Astrocyte (in vitro differentiated cells and primary cell): ENCODE measurements around the gene NLGN3. TPM values are rescaled to one million over a fixed set of nuclear protein-coding genes. Genes with fewer than 3 reads are reported as not detected.

ENCODE experiments used
- DNase-seq: peaks from one replicate; pipeline ENCODE4 v3.0.0-alpha.2; 2010; ENCODE audit warnings: low read depth
- FAIRE-seq: peaks from 2 replicates; lab custom pipeline; 2011; peaks lifted over from hg19 to GRCh38; lab: Jason Lieb, UNC
- H2AFZ ChIP-seq: 2 replicates; pipeline ENCODE4 v1.6.0; 2012; ENCODE audit warnings: low read depth, low read length, inconsistent platforms
- H3K27ac ChIP-seq: 2 replicates; pipeline ENCODE4 v1.5.1; 2011; ENCODE audit warnings: low read depth, low read length, inconsistent platforms
- H3K27me3 ChIP-seq: 2 replicates; pipeline ENCODE4 v1.6.0; 2011; ENCODE audit warnings: low read length, inconsistent platforms; ENCODE audit not compliant: insufficient read depth
- H3K36me3 ChIP-seq: 2 replicates; pipeline ENCODE4 v1.5.1; 2011; ENCODE audit warnings: low read length, inconsistent platforms; ENCODE audit not compliant: insufficient read depth
- H3K4me1 ChIP-seq: 2 replicates; pipeline ENCODE4 v1.5.1; 2011; ENCODE audit warnings: low read length, inconsistent platforms; ENCODE audit not compliant: insufficient read depth
- H3K4me2 ChIP-seq: 2 replicates; pipeline ENCODE4 v1.6.0; 2012; ENCODE audit warnings: low read length, inconsistent platforms
- H3K4me3 ChIP-seq: 2 replicates; pipeline ENCODE4 v1.5.1; 2011; ENCODE audit warnings: low read depth, mild to moderate bottlenecking, low read length, inconsistent platforms; ENCODE audit not compliant: insufficient read depth
- H3K79me2 ChIP-seq: 2 replicates; pipeline ENCODE4 v1.6.0; 2012; ENCODE audit warnings: mild to moderate bottlenecking, low read length, inconsistent platforms; ENCODE audit not compliant: insufficient read depth
- H3K9ac ChIP-seq: 2 replicates; pipeline ENCODE4 v1.6.0; 2012; ENCODE audit warnings: mild to moderate bottlenecking, low read length, inconsistent platforms
- H3K9me3 ChIP-seq: 2 replicates; pipeline ENCODE4 v1.5.1; 2012; ENCODE audit warnings: low read depth, mild to moderate bottlenecking, low read length, inconsistent platforms; ENCODE audit not compliant: insufficient read depth
- H4K20me1 ChIP-seq: 2 replicates; pipeline ENCODE4 v1.6.0; 2012; ENCODE audit warnings: low read length, inconsistent platforms; ENCODE audit not compliant: insufficient read depth
- H3K27ac Mint-ChIP-seq: one replicate; pipeline ENCODE4 v1.8.0; 2021; ENCODE audit warnings: mild to moderate bottlenecking, mixed read lengths; ENCODE audit not compliant: unreplicated experiment
- H3K27me3 Mint-ChIP-seq: one replicate; pipeline ENCODE4 v1.8.0; 2021; ENCODE audit warnings: low read depth, mixed read lengths; ENCODE audit not compliant: unreplicated experiment
- H3K36me3 Mint-ChIP-seq: one replicate; pipeline ENCODE4 v1.8.0; 2021; ENCODE audit warnings: low read depth, mixed read lengths; ENCODE audit not compliant: unreplicated experiment
- H3K4me1 Mint-ChIP-seq: one replicate; pipeline ENCODE4 v1.8.0; 2021; ENCODE audit warnings: low read depth, mixed read lengths; ENCODE audit not compliant: unreplicated experiment
- H3K4me3 Mint-ChIP-seq: one replicate; pipeline ENCODE4 v1.8.0; 2021; ENCODE audit warnings: mild to moderate bottlenecking, moderate library complexity, mixed read lengths; ENCODE audit not compliant: unreplicated experiment
- H3K9me3 Mint-ChIP-seq: one replicate; pipeline ENCODE4 v1.8.0; 2021; ENCODE audit warnings: mild to moderate bottlenecking, mixed read lengths; ENCODE audit not compliant: unreplicated experiment
- EZH2 ChIP-seq: IDR thresholded peaks from 2 replicates; pipeline ENCODE4 v1.6.1; 2012; ENCODE audit warnings: mild to moderate bottlenecking, low read length, inconsistent platforms; ENCODE audit not compliant: insufficient read depth
- total RNA-seq: library from RNA; stranded (reverse); gene quantifications from 2 replicates; pipeline ENCODE4 v1.2.1, GENCODE V29; 2021
- TF ChIP-seq, protein P1 (sequence below): IDR thresholded peaks from 2 replicates; pipeline ENCODE4 v1.5.1; 2011; ENCODE audit warnings: low read depth, mild to moderate bottlenecking, inconsistent platforms, low read length, moderate library complexity; ENCODE audit not compliant: insufficient read depth

The NLGN3 gene
- total RNA-seq, 1 donor from 2014 or later, result 0.93 TPM

DNA sequence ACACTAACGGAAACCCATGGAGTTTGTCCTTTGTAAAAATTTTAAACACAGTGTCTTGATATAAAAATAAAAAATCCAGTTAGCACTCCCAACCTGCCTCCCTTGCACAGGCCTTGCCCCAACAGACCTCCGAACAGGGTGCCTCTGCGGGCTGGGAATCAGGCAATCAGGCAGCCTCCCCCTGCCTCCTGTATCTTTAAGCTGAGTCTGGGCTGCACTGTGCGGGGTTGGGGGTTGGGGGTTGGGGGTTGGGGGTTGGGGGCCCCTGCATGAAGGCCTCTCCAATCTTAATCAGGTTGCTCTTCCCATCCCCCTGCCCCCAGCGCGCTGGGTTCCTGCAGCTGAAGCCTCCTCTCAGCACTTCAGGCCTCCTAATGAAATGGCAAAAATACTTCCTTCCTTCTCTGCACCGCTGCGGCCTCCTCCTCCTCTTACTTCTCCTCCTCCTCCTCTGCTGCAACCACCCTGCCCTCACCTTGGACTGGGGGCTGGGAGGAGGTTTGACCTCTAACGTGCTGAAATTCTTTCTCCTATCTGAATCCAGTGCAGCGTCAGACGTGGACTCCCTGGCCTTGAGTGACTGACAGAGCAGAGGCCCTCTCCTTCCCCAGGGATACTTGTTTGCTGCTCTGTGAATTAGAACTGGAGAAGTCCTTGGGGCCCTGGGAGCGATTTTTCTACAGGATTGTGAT is 26.6 kb downstream of the NLGN3 start:
- Histone ChIP-seq H3K4me3 (no peak overlapping the region), H3K9me3 (no peaks in the 10 kb centered on the region), H3K9ac (no peak overlapping the region), H3K27me3 (no peaks in the 10 kb centered on the region), H3K79me2 (no peaks in the 10 kb centered on the region), H4K20me1 (no peaks in the 10 kb centered on the region), H3K36me3 (no peaks in the 10 kb centered on the region), H3K4me1 (no peaks in the 10 kb centered on the region), H3K4me2 (no peak overlapping the region), H2AFZ (no peak overlapping the region), H3K27ac (no peak overlapping the region)
- Mint-ChIP-seq H3K4me1 (peaks cover 2% of the 10 kb centered on the region), H3K27me3 (no peaks in the 10 kb centered on the region), H3K9me3 (no peaks in the 10 kb centered on the region), H3K36me3 (no peaks in the 10 kb centered on the region), H3K27ac (peak overlapping the region; percentile 53), H3K4me3 (no peak overlapping the region)
- FAIRE-seq, result no peak
- DNase-seq, result no peak
- TF ChIP-seq, protein P1, sequence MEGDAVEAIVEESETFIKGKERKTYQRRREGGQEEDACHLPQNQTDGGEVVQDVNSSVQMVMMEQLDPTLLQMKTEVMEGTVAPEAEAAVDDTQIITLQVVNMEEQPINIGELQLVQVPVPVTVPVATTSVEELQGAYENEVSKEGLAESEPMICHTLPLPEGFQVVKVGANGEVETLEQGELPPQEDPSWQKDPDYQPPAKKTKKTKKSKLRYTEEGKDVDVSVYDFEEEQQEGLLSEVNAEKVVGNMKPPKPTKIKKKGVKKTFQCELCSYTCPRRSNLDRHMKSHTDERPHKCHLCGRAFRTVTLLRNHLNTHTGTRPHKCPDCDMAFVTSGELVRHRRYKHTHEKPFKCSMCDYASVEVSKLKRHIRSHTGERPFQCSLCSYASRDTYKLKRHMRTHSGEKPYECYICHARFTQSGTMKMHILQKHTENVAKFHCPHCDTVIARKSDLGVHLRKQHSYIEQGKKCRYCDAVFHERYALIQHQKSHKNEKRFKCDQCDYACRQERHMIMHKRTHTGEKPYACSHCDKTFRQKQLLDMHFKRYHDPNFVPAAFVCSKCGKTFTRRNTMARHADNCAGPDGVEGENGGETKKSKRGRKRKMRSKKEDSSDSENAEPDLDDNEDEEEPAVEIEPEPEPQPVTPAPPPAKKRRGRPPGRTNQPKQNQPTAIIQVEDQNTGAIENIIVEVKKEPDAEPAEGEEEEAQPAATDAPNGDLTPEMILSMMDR, result no peak
- TF ChIP-seq EZH2, result no peak

DNA sequence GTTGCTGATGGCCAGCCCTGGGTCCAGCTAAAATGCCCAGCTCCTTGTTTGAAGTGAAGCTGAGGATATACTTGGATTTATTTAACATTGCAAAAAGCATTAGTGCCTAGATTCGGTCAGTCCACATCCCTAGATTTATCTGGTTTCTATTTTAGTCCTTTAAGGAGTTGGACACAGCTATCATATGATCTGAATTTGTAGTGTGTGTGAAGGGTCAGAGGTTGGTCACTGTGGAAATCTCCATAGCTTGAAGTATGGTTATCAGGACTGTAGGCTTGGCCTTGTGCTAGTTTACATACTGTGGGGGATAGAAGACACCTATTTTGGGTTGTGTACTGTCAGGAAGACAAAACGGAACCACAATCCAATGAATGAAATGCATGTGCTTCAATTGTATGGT is 28.8 kb downstream of the NLGN3 start:
- H3K4me3 Mint-ChIP-seq, result no peak overlapping the region
- H3K27ac Mint-ChIP-seq, result no peak overlapping the region
- H3K79me2 ChIP-seq, result no peaks in the 10 kb centered on the region
- no peaks in the 10 kb centered on the region for H3K4me1 ChIP-seq
- H3K9me3 Mint-ChIP-seq, result no peaks in the 10 kb centered on the region
- H4K20me1 ChIP-seq, result no peaks in the 10 kb centered on the region
- DNase-seq (no peak), FAIRE-seq (no peak)
- H3K9me3 ChIP-seq, result no peaks in the 10 kb centered on the region
- H3K36me3 Mint-ChIP-seq, result no peaks in the 10 kb centered on the region
- H3K9ac ChIP-seq, result no peak overlapping the region
- H3K27me3 Mint-ChIP-seq, result no peaks in the 10 kb centered on the region
- peaks cover 15% of the 10 kb centered on the region for H3K4me1 Mint-ChIP-seq
- TF ChIP-seq EZH2, result no peak
- TF ChIP-seq, protein P1, result no peak
- no peak overlapping the region for H2AFZ ChIP-seq
- H3K4me3 ChIP-seq, result no peak overlapping the region
- H3K4me2 ChIP-seq, result no peak overlapping the region
- H3K36me3 ChIP-seq, result no peaks in the 10 kb centered on the region
- no peak overlapping the region for H3K27ac ChIP-seq
- H3K27me3 ChIP-seq, result no peaks in the 10 kb centered on the region

DNA sequence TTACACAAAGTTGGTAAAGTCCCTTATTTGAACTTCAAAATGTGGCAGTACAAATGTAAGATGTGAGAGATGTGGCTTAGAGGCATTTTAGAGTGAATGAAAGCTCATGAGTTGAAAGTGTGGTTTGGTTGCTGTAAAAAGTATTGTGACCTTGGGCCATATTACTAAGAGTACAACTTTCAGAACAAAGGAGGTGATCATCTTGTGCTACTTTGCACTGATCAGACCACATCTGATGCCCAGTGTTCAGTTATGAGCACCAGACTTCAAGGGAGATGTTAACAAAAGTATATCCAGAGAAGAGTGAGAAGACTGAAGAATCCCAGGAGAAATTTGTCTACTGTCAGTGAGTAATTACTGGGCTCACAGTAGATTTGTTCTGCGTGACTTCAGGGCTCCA is 30.2 kb downstream of the NLGN3 start:
- no peak overlapping the region for H2AFZ ChIP-seq
- H3K27ac Mint-ChIP-seq, result no peak overlapping the region
- no peak overlapping the region for H3K4me3 Mint-ChIP-seq
- no peaks in the 10 kb centered on the region for H3K36me3 ChIP-seq
- no peaks in the 10 kb centered on the region for H3K27me3 Mint-ChIP-seq
- DNase-seq (no peak), FAIRE-seq (no peak)
- H3K9me3 Mint-ChIP-seq, result no peaks in the 10 kb centered on the region
- no peak overlapping the region for H3K4me3 ChIP-seq
- no peaks in the 10 kb centered on the region for H3K79me2 ChIP-seq
- H4K20me1 ChIP-seq, result no peaks in the 10 kb centered on the region
- no peaks in the 10 kb centered on the region for H3K9me3 ChIP-seq
- H3K27me3 ChIP-seq, result no peaks in the 10 kb centered on the region
- no peak overlapping the region for H3K27ac ChIP-seq
- no peak overlapping the region for H3K9ac ChIP-seq
- H3K4me2 ChIP-seq, result no peak overlapping the region
- TF ChIP-seq EZH2, result no peak
- TF ChIP-seq, protein P1, result no peak
- peaks cover 15% of the 10 kb centered on the region for H3K4me1 Mint-ChIP-seq
- H3K4me1 ChIP-seq, result no peaks in the 10 kb centered on the region
- no peaks in the 10 kb centered on the region for H3K36me3 Mint-ChIP-seq
